HFF-Myc (cell line): Measurements from ENCODE around the gene MAEA.

Source experiments
- DNase-seq: peaks from one replicate; pipeline ENCODE4 v3.0.0-alpha.2; 2011; ENCODE audit warnings: low read depth; ENCODE audit errors: extremely low read depth
- H3K4me3 ChIP-seq: replicated peaks from 2 replicates; pipeline ENCODE4 v1.5.1; 2011; ENCODE audit warnings: low read depth, mild to moderate bottlenecking, control low read depth, low read length
- CTCF ChIP-seq: IDR thresholded peaks from 2 replicates; pipeline ENCODE4 v1.5.1; 2012; ENCODE audit warnings: mild to moderate bottlenecking, low read depth, low read length, control low read depth; ENCODE audit errors: missing control alignments

MAEA gene

GRCh38 chr4:1300466-1301455, 11.1 kb downstream of the MAEA start:
- no peak for DNase-seq
- no peak for TF ChIP-seq CTCF
- H3K4me3 ChIP-seq = no peak overlapping the region

- H3K4me3 ChIP-seq = no peak overlapping the region
- no peak for DNase-seq
- TF ChIP-seq CTCF = no peak
These were observed 12.5 kb downstream of the MAEA start for GRCh38 chr4:1302159-1302558.

- DNase-seq = no peak
- no peak for TF ChIP-seq CTCF
- H3K4me3 ChIP-seq = no peak overlapping the region
These were observed 15.6 kb downstream of the MAEA start for GRCh38 chr4:1305261-1305711.

GRCh38 chr4:1305781-1306455, 16.2 kb downstream of the MAEA start:
- TF ChIP-seq CTCF = no peak
- H3K4me3 ChIP-seq = no peak overlapping the region
- DNase-seq = no peak

GRCh38 chr4:1307951-1308735, 18.5 kb downstream of the MAEA start:
- H3K4me3 ChIP-seq = no peak overlapping the region
- DNase-seq = no peak
- no peak for TF ChIP-seq CTCF

GRCh38 chr4:1309261-1310010, 19.7 kb downstream of the MAEA start:
- H3K4me3 ChIP-seq = peak overlapping the region; percentile 50
- peak; percentile 83 for DNase-seq
- TF ChIP-seq CTCF = no peak
